K562 (cell line): Measurements from ENCODE around the gene PTPRG. TPM values are rescaled to one million over a fixed set of nuclear protein-coding genes. Genes with fewer than 3 reads are reported as not detected.

Source experiments
- ATAC-seq: fragments of 200-7000 bp; cut with Tn5 transposase; 3 replicates; pipeline ENCODE4 v1.9.1; 2020; ENCODE audit warnings: moderate library complexity
- BruUV-seq: library from RNA; stranded (reverse); fragments of 400-500 nt; replicated peaks from 2 replicates; lab custom pipeline; 2021; lab: Mats Ljungman, UMichigan
- CTCF ChIA-PET: fragments of 300-600 bp; formaldehyde crosslinking; extraction: SDS; loops from one replicate; lab custom pipeline; 2021; ENCODE audit warnings: low intra/inter-chr PET ratio; lab: Yijun Ruan, JAX
- POLR2A ChIA-PET: fragments of 300-600, 350-650 bp; sonication (Branson Sonifier 250); formaldehyde crosslinking; extraction: SDS; loops from one replicate; lab custom pipeline; 2021; ENCODE audit warnings: antibody characterized with exemption, inconsistent platforms; lab: Yijun Ruan, JAX
- DNase-seq, 4 experiments: peaks; one replicate each; pipeline versions ENCODE4 v3.0.0 to v3.0.0-alpha.2; 2011 to 2018; ENCODE audit warnings: low spot score in 3 of 4, mixed read lengths in 3 of 4; ENCODE audit errors: extremely low read depth in 1 of 4
- FAIRE-seq: peaks from 2 replicates; lab custom pipeline; 2011; peaks lifted over from hg19 to GRCh38; lab: Jason Lieb, UNC
- H2AFZ ChIP-seq: 2 replicates; pipeline ENCODE4 v1.6.0; 2011; ENCODE audit warnings: low read depth, low read length, control low read depth, inconsistent platforms
- H3K27ac ChIP-seq: fragments of 200-600 bp; 3 replicates; pipeline ENCODE4 v1.8.0; 2011; ENCODE audit warnings: low read depth, mild to moderate bottlenecking, control low read depth, inconsistent platforms, low read length, moderate library complexity, mixed read lengths; ENCODE audit errors: extremely low read depth
- H3K27me3 ChIP-seq, 2 experiments: fragments of 300-600 bp in 1 of 2; 2 replicates in 1 of 2; 3 replicates in 1 of 2; pipeline versions ENCODE4 v1.6.0 to v1.8.0; 2011; ENCODE audit warnings: inconsistent platforms in 2 of 2, low read length in 2 of 2, mild to moderate bottlenecking in 1 of 2, mixed read lengths in 1 of 2, moderate library complexity in 1 of 2; ENCODE audit not compliant: control insufficient read depth in 2 of 2, insufficient read depth in 2 of 2
- H3K36me3 ChIP-seq: fragments of 300-600 bp; 3 replicates; pipeline ENCODE4 v1.8.0; 2011; ENCODE audit warnings: mild to moderate bottlenecking, low read length, inconsistent platforms; ENCODE audit not compliant: control insufficient read depth, insufficient read depth
- H3K4me1 ChIP-seq, 2 experiments: fragments of 200-600 bp in 1 of 2; replicated peaks in 1 of 2; 2 replicates in 1 of 2; 3 replicates in 1 of 2; pipeline versions ENCODE4 v1.5.1 to v1.8.0; 2011; ENCODE audit warnings: inconsistent platforms in 2 of 2, low read length in 2 of 2, mild to moderate bottlenecking in 1 of 2, mixed read lengths in 1 of 2, moderate library complexity in 1 of 2; ENCODE audit not compliant: control insufficient read depth in 2 of 2, insufficient read depth in 2 of 2
- H3K4me2 ChIP-seq: 2 replicates; pipeline ENCODE4 v1.6.1; 2011; ENCODE audit warnings: low read length, control low read depth, inconsistent platforms, mixed read lengths; ENCODE audit not compliant: insufficient read depth
- H3K4me3 ChIP-seq: fragments of 200-600 bp; sonication (generic), shearing (Covaris generic); 2 replicates; pipeline ENCODE4 v1.5.1; 2016; ENCODE audit warnings: control low read depth, inconsistent platforms
- H3K79me2 ChIP-seq: fragments of 200-600 bp; 3 replicates; pipeline ENCODE4 v1.8.0; 2011; ENCODE audit warnings: low read length, inconsistent platforms; ENCODE audit not compliant: control insufficient read depth, insufficient read depth
- H3K9ac ChIP-seq, 2 experiments: 2 replicates each; pipeline versions ENCODE4 v1.6.0 to v1.6.1; 2011; ENCODE audit warnings: low read depth in 2 of 2, low read length in 2 of 2, control low read depth in 1 of 2, inconsistent platforms in 1 of 2, mild to moderate bottlenecking in 1 of 2, mixed read lengths in 1 of 2; ENCODE audit not compliant: insufficient read depth in 1 of 2
- H3K9me1 ChIP-seq: one replicate; pipeline ENCODE4 v1.6.0; 2011; ENCODE audit warnings: inconsistent platforms, mild to moderate bottlenecking, low read length, moderate library complexity; ENCODE audit not compliant: control insufficient read depth, insufficient read depth
- H3K9me3 ChIP-seq: replicated peaks from 2 replicates; pipeline ENCODE4 v1.5.1; 2011; ENCODE audit warnings: low read depth, low read length, inconsistent platforms; ENCODE audit not compliant: control insufficient read depth, insufficient read depth
- H4K20me1 ChIP-seq: replicated peaks from 2 replicates; pipeline ENCODE4 v1.6.1; 2011; ENCODE audit warnings: low read length, inconsistent platforms, mixed read lengths; ENCODE audit not compliant: control insufficient read depth, insufficient read depth
- ARID1B ChIP-seq: fragments of 450-650 bp; IDR thresholded peaks from 2 replicates; pipeline ENCODE4 v1.6.1; 2016; ENCODE audit warnings: antibody characterized with exemption, mild to moderate bottlenecking, inconsistent platforms
- ATF4 ChIP-seq: fragments of 450-650 bp; formaldehyde crosslinking; IDR thresholded peaks from 2 replicates; pipeline ENCODE4 v1.4.0; 2022; ENCODE audit warnings: mild to moderate bottlenecking, moderate library complexity
- ATF7 ChIP-seq: fragments of 450-650 bp; IDR thresholded peaks from 2 replicates; pipeline ENCODE4 v1.7.1; 2014; ENCODE audit warnings: mild to moderate bottlenecking, moderate library complexity
- CHD2 ChIP-seq: IDR thresholded peaks from 2 replicates; pipeline ENCODE4 v1.6.1; 2011; ENCODE audit warnings: low read depth, low read length
- KLF1 ChIP-seq: fragments of 450-650 bp; IDR thresholded peaks from 2 replicates; pipeline ENCODE4 v1.6.1; 2016; ENCODE audit warnings: missing genetic modification characterization, missing compliant biosample characterization
- PHF8 ChIP-seq: fragments of 200-600 bp; sonication (generic); IDR thresholded peaks from 2 replicates; pipeline ENCODE4 v1.6.1; 2012; ENCODE audit warnings: mixed run types, mild to moderate bottlenecking, inconsistent platforms, low read length, moderate library complexity, borderline replicate concordance
- RAD51 ChIP-seq: fragments of 450-650 bp; IDR thresholded peaks from 2 replicates; pipeline ENCODE4 v1.7.1; 2016; ENCODE audit warnings: low read depth, mild to moderate bottlenecking, borderline replicate concordance
- TEAD4 ChIP-seq, 2 experiments: sonication (generic) in 1 of 2; formaldehyde crosslinking in 1 of 2; IDR thresholded peaks; 2 replicates each; pipeline versions ENCODE4 v1.6.1 to v1.8.0; 2012 to 2022; ENCODE audit warnings: borderline replicate concordance in 1 of 2, inconsistent platforms in 1 of 2, low read length in 1 of 2, mild to moderate bottlenecking in 1 of 2, missing genetic modification reagents in 1 of 2
- ZNF444 ChIP-seq: fragments of 250-450 bp; sonication (Bioruptor Pico); IDR thresholded peaks from 2 replicates; pipeline ENCODE4 v1.4.0; 2020; ENCODE audit warnings: mild to moderate bottlenecking, moderate library complexity
- ZNF76 ChIP-seq: fragments of 250-450 bp; sonication (Bioruptor Pico); IDR thresholded peaks from 2 replicates; pipeline ENCODE4 v1.4.0; 2020; ENCODE audit warnings: mild to moderate bottlenecking, moderate library complexity, borderline replicate concordance
- ZNF780A ChIP-seq: fragments of 250-450 bp; sonication (Bioruptor Pico); IDR thresholded peaks from 2 replicates; pipeline ENCODE4 v1.5.0; 2021; ENCODE audit warnings: mild to moderate bottlenecking
- WGBS: fragments of 100-300 bp; shearing (Covaris generic); methylation state at CpG from one replicate; pipeline ENCODE4 v1.1.6; 2016; ENCODE audit warnings: low coverage, mixed read lengths; ENCODE audit not compliant: insufficient coverage; ENCODE audit errors: missing lambda C conversion rate; 5-methylcytosine and 5-hydroxymethylcytosine counted together
- in situ Hi-C: fragments of 300-500 bp; cut with MboI; formaldehyde crosslinking; loops from 4 replicates; pipeline ENCODE4 v1.15.0; 2018; ENCODE audit warnings: inconsistent platforms, mixed read lengths
- intact Hi-C: fragments of 100-400 bp; cut with micrococcal nuclease; formaldehyde crosslinking; loops from 2 replicates; pipeline ENCODE4 v1.14.2; 2022
- polyA plus RNA-seq, 8 experiments: library from polyadenylated mRNA; depleted of rRNA in 4 of 8; stranded (reverse) in 5 of 8; unstranded in 3 of 8; fragments of >200 nt; fragmentation: Nextera tagmentation in 2 of 8; fragmentation: Illumina TruSeq in 1 of 8; extraction: Ambion mirVana in 2 of 8; extraction: Trizol in 1 of 8; gene quantifications; 2 replicates each; pipeline versions ENCODE4 v1.2.1 to v1.2.3, GENCODE V29; 2011 to 2014; ENCODE audit warnings: inconsistent platforms in 1 of 8, missing spikeins in 1 of 8
- total RNA-seq, 7 experiments: library from RNA; depleted of rRNA in 6 of 7; stranded (reverse); fragments of >200 nt in 6 of 7; fragmentation: Illumina TruSeq in 2 of 7; extraction: Trizol in 2 of 7; gene quantifications; 2 replicates each; pipeline versions ENCODE4 v1.2.1 to v1.2.3, GENCODE V29; 2011 to 2021; ENCODE audit warnings: low replicate concordance in 1 of 7

The PTPRG gene
- total and polyA plus RNA-seq, 9 of the 15 experiments (the other 6 are each of a cell fraction or from before 2014, with no cell fraction given) = 0.16 TPM; not detected in 8

GRCh38 chr3:61871644-61872043 lies 310.3 kb downstream of the PTPRG start:
- no peaks in the 10 kb centered on the region for H3K9me1 ChIP-seq
- H3K36me3 ChIP-seq = no peaks in the 10 kb centered on the region
- CTCF ChIA-PET = no interaction called here
- H3K27me3 ChIP-seq = no peaks in the 10 kb centered on the region
- in situ Hi-C loops (no loop called here), intact Hi-C loops (no loop called here)
- DNase-seq (no peak), FAIRE-seq (no peak), ATAC-seq (no peak)
- no TSS peak for BruUV-seq
- H3K9ac ChIP-seq = no peak overlapping the region
- no peaks in the 10 kb centered on the region for H3K79me2 ChIP-seq
- no peak overlapping the region for H3K4me2 ChIP-seq
- H3K27ac ChIP-seq = no peak overlapping the region
- TF ChIP-seq ATF7 = no peak
- POLR2A ChIA-PET = no interaction called here
- 0% methylated on average over 2 of the region's 2 CpGs for WGBS
- no peak overlapping the region for H3K4me3 ChIP-seq
- H4K20me1 ChIP-seq = no peaks in the 10 kb centered on the region
- no peaks in the 10 kb centered on the region for H3K4me1 ChIP-seq
- H2AFZ ChIP-seq = no peak overlapping the region
- no peaks in the 10 kb centered on the region for H3K9me3 ChIP-seq

GRCh38 chr3:61872077-61872706 lies 310.8 kb downstream of the PTPRG start:
- no peak overlapping the region for H3K27ac ChIP-seq
- ATAC-seq (no peak), FAIRE-seq (no peak), DNase-seq (no peak)
- CTCF ChIA-PET = no interaction called here
- H3K9ac ChIP-seq = no peak overlapping the region
- no peak overlapping the region for H2AFZ ChIP-seq
- 2% methylated on average over 5 of the region's 5 CpGs for WGBS
- no peaks in the 10 kb centered on the region for H3K4me1 ChIP-seq
- intact Hi-C loops (no loop called here), in situ Hi-C loops (no loop called here)
- H3K79me2 ChIP-seq = no peaks in the 10 kb centered on the region
- no peaks in the 10 kb centered on the region for H3K27me3 ChIP-seq
- no peaks in the 10 kb centered on the region for H3K9me3 ChIP-seq
- no peaks in the 10 kb centered on the region for H4K20me1 ChIP-seq
- H3K9me1 ChIP-seq = no peaks in the 10 kb centered on the region
- TF ChIP-seq ZNF444 (CRISPR knock-in tag) (no peak), ZNF780A (CRISPR knock-in tag) (no peak), CHD2 (no peak), TEAD4 (IDR thresholded peaks at IDR 0.05; ENCODE audit: low read length) (no peak), TEAD4 (CRISPR knock-in tag; IDR thresholded peaks at IDR 0.05; ENCODE audit: borderline replicate concordance) (no peak), KLF1 (tag) (no peak), ARID1B (no peak), ATF4 (no peak), PHF8 (no peak), RAD51 (no peak), ZNF76 (CRISPR knock-in tag) (no peak)
- no peak overlapping the region for H3K4me2 ChIP-seq
- no peak overlapping the region for H3K4me3 ChIP-seq
- no peaks in the 10 kb centered on the region for H3K36me3 ChIP-seq
- no TSS peak for BruUV-seq
- POLR2A ChIA-PET = no interaction called here
